Right renal pelvis (tissue), 4 donors: ENCODE results near the gene FBN1. TPM values are rescaled to one million over a fixed set of nuclear protein-coding genes. Genes with fewer than 3 reads are reported as not detected.
A peak's percentile ranks its signal among the peaks of the same experiment; 100 is the strongest.

Experiments used
- DNase-seq, 4 donors: peaks; one replicate each; pipeline ENCODE4 v3.0.0-alpha.2; 2013; ENCODE audit warnings: low read depth in 4 of 4, low spot score in 3 of 4, missing footprints in 1 of 4
- polyA plus RNA-seq, 4 donors: library from polyadenylated mRNA; unstranded; fragments of 120-200 nt; gene quantifications; one replicate each; pipeline ENCODE4 v1.2.1, GENCODE V29; 2013; ENCODE audit not compliant: insufficient read length in 4 of 4

Gene FBN1
- polyA plus RNA-seq: 100 to 1,000 TPM in 3 of 4 donors, 10 to 100 TPM in 1; 94.5 to 113 (median 109) TPM

GRCh38 chr15:48645558-48646330, at the start of gene FBN1:
Gene FBN1, minus strand, starts transcription at chr15:48645709. Its CDS starts 940 bp downstream, at chr15:48644769.
- peak; percentile 75 to 79 (median 78) for DNase-seq

GRCh38 chr15:48693484-48693883, 48.0 kb upstream of the FBN1 start:
- no peak for DNase-seq

GRCh38 chr15:48688493-48688892, 43.0 kb upstream of the FBN1 start:
- DNase-seq: no peak

- no peak for DNase-seq
These were observed 38.7 kb upstream of the FBN1 start for GRCh38 chr15:48683991-48684765.

- DNase-seq: no peak
These were observed 37.6 kb upstream of the FBN1 start for GRCh38 chr15:48682942-48683651.

GRCh38 chr15:48681353-48681752, 35.8 kb upstream of the FBN1 start:
- DNase-seq: no peak

- DNase-seq: no peak
These were observed 35.3 kb upstream of the FBN1 start for GRCh38 chr15:48680841-48681240.

GRCh38 chr15:48679952-48680351, 34.4 kb upstream of the FBN1 start:
- DNase-seq: no peak

GRCh38 chr15:48678851-48679250, 33.3 kb upstream of the FBN1 start:
- DNase-seq: no peak

GRCh38 chr15:48677821-48678220, 32.3 kb upstream of the FBN1 start:
- DNase-seq: no peak

- DNase-seq: no peak
These were observed 29.9 kb upstream of the FBN1 start for GRCh38 chr15:48675436-48675835.

GRCh38 chr15:48674876-48675275, 29.4 kb upstream of the FBN1 start:
- DNase-seq: no peak

GRCh38 chr15:48672206-48672605, 26.7 kb upstream of the FBN1 start:
- no peak for DNase-seq

GRCh38 chr15:48671103-48672022, 25.9 kb upstream of the FBN1 start:
- DNase-seq: no peak

- DNase-seq: no peak
These were observed 22.2 kb upstream of the FBN1 start for GRCh38 chr15:48667701-48668100.

- DNase-seq: no peak
These were observed 18.9 kb upstream of the FBN1 start for GRCh38 chr15:48664436-48664835.

- no peak for DNase-seq
These were observed 12.6 kb upstream of the FBN1 start for GRCh38 chr15:48657950-48658591.

- DNase-seq: no peak
These were observed 9.3 kb upstream of the FBN1 start for GRCh38 chr15:48654801-48655200.

GRCh38 chr15:48653913-48654670, 8.6 kb upstream of the FBN1 start:
- DNase-seq: no peak
